ENCODE results near the gene LCK. TPM values are rescaled to one million over a fixed set of nuclear protein-coding genes. Genes with fewer than 3 reads are reported as not detected.

LCK gene
- total and polyA plus RNA-seq, 9 of the 15 experiments (the other 6 are each of a cell fraction or from before 2014, with no cell fraction given), result 0.04 to 0.47 (median 0.13) TPM; not detected in 6

DNA sequence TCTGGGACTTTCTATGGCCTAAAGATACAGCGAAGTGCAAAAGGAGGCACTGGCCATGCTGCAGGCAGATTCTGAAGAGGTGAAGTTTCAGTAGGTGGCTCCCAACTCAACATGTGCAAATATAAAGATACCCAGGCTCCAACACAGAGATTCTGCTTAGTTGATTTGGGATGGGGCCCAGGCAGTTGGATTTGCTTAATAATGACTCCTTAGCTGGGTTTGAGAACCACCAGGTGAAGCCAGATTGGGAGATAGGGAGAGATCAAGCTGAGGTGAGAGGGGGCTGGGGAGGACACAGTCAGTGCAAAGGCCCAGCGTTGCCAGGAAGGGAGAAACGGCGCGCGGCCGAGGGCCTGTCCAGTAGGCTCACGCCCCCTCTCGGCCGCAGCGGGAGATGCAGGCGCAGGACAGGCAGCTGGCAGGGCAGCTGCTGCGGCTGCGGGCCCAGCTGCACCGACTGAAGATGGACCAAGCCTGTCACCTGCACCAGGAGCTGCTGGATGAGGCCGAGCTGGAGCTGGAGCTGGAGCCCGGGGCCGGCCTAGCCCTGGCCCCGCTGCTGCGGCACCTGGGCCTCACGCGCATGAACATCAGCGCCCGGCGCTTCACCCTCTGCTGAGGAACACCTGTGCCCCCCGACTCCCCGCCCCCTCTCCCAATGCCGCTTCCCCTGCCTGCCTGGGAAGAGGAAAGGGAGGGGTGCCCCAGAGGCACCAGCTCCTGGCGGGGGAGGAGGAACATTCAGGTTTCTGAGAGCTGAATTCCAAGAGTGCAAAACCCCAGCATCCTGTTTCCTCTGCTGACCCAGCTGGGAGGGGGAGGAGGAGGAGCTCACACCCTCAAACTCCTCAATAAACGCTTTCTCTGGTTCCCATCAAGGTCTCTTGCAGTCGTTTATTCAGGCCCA, 2.8 kb upstream of the LCK start (continued):
- TF ChIP-seq, protein P1, sequence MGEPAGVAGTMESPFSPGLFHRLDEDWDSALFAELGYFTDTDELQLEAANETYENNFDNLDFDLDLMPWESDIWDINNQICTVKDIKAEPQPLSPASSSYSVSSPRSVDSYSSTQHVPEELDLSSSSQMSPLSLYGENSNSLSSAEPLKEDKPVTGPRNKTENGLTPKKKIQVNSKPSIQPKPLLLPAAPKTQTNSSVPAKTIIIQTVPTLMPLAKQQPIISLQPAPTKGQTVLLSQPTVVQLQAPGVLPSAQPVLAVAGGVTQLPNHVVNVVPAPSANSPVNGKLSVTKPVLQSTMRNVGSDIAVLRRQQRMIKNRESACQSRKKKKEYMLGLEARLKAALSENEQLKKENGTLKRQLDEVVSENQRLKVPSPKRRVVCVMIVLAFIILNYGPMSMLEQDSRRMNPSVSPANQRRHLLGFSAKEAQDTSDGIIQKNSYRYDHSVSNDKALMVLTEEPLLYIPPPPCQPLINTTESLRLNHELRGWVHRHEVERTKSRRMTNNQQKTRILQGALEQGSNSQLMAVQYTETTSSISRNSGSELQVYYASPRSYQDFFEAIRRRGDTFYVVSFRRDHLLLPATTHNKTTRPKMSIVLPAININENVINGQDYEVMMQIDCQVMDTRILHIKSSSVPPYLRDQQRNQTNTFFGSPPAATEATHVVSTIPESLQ (CRISPR knock-in tag; IDR thresholded peaks at IDR 0.05), result no peak
- no peak for TF ChIP-seq TCF7 (IDR thresholded peaks at IDR 0.05; ENCODE audit: borderline replicate concordance)
- TF ChIP-seq, protein P2, sequence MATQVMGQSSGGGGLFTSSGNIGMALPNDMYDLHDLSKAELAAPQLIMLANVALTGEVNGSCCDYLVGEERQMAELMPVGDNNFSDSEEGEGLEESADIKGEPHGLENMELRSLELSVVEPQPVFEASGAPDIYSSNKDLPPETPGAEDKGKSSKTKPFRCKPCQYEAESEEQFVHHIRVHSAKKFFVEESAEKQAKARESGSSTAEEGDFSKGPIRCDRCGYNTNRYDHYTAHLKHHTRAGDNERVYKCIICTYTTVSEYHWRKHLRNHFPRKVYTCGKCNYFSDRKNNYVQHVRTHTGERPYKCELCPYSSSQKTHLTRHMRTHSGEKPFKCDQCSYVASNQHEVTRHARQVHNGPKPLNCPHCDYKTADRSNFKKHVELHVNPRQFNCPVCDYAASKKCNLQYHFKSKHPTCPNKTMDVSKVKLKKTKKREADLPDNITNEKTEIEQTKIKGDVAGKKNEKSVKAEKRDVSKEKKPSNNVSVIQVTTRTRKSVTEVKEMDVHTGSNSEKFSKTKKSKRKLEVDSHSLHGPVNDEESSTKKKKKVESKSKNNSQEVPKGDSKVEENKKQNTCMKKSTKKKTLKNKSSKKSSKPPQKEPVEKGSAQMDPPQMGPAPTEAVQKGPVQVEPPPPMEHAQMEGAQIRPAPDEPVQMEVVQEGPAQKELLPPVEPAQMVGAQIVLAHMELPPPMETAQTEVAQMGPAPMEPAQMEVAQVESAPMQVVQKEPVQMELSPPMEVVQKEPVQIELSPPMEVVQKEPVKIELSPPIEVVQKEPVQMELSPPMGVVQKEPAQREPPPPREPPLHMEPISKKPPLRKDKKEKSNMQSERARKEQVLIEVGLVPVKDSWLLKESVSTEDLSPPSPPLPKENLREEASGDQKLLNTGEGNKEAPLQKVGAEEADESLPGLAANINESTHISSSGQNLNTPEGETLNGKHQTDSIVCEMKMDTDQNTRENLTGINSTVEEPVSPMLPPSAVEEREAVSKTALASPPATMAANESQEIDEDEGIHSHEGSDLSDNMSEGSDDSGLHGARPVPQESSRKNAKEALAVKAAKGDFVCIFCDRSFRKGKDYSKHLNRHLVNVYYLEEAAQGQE (IDR thresholded peaks at IDR 0.05; ENCODE audit: borderline replicate concordance), result peak; percentile 78; the same call in 1 of the 2 replicates
- TF ChIP-seq, protein P2 (CRISPR knock-in tag; IDR thresholded peaks at IDR 0.05; ENCODE audit: low read depth), result no peak
- peak; percentile 74 for TF ChIP-seq DPF2 (IDR thresholded peaks at IDR 0.05)
- no peak for TF ChIP-seq ZNF785 (CRISPR knock-in tag; IDR thresholded peaks at IDR 0.05)
- peak; percentile 51 for TF ChIP-seq ARID1B (IDR thresholded peaks at IDR 0.05)
- TF ChIP-seq, protein P3, sequence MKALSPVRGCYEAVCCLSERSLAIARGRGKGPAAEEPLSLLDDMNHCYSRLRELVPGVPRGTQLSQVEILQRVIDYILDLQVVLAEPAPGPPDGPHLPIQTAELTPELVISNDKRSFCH (CRISPR knock-in tag; IDR thresholded peaks at IDR 0.05), result no peak
- TF ChIP-seq, protein P3 (tag; IDR thresholded peaks at IDR 0.05), result peak; percentile 63; the same call in 1 of the 2 replicates
- TF ChIP-seq, protein P4, sequence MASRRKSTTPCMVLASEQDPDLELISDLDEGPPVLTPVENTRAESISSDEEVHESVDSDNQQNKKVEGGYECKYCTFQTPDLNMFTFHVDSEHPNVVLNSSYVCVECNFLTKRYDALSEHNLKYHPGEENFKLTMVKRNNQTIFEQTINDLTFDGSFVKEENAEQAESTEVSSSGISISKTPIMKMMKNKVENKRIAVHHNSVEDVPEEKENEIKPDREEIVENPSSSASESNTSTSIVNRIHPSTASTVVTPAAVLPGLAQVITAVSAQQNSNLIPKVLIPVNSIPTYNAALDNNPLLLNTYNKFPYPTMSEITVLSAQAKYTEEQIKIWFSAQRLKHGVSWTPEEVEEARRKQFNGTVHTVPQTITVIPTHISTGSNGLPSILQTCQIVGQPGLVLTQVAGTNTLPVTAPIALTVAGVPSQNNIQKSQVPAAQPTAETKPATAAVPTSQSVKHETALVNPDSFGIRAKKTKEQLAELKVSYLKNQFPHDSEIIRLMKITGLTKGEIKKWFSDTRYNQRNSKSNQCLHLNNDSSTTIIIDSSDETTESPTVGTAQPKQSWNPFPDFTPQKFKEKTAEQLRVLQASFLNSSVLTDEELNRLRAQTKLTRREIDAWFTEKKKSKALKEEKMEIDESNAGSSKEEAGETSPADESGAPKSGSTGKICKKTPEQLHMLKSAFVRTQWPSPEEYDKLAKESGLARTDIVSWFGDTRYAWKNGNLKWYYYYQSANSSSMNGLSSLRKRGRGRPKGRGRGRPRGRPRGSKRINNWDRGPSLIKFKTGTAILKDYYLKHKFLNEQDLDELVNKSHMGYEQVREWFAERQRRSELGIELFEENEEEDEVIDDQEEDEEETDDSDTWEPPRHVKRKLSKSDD (conservative IDR thresholded peaks at IDR 0.05; ENCODE audit: low read length), result 0 out of 2 replicates have a peak, but pooled peaks have one; percentile 19
- TF ChIP-seq CBX3 (IDR thresholded peaks at IDR 0.05; ENCODE audit: borderline replicate concordance in 1 of 2, low read length in 2 of 2), result peak in 1 of 2 experiments; percentile 84; a peak in 1 of 3 replicates
- TF ChIP-seq, protein P5, sequence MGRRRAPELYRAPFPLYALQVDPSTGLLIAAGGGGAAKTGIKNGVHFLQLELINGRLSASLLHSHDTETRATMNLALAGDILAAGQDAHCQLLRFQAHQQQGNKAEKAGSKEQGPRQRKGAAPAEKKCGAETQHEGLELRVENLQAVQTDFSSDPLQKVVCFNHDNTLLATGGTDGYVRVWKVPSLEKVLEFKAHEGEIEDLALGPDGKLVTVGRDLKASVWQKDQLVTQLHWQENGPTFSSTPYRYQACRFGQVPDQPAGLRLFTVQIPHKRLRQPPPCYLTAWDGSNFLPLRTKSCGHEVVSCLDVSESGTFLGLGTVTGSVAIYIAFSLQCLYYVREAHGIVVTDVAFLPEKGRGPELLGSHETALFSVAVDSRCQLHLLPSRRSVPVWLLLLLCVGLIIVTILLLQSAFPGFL (CRISPR knock-in tag; IDR thresholded peaks at IDR 0.05), result no peak

Data from K562 (cell line).